ENCODE measurements around the gene PRKCA. TPM values are rescaled to one million over a fixed set of nuclear protein-coding genes. Genes with fewer than 3 reads are reported as not detected.

PRKCA gene
- total and polyA plus RNA-seq, 2 donors (not counting 3 experiments of a cell fraction or from before 2014, with no cell fraction given): 7.5 to 34.2 TPM

DNA sequence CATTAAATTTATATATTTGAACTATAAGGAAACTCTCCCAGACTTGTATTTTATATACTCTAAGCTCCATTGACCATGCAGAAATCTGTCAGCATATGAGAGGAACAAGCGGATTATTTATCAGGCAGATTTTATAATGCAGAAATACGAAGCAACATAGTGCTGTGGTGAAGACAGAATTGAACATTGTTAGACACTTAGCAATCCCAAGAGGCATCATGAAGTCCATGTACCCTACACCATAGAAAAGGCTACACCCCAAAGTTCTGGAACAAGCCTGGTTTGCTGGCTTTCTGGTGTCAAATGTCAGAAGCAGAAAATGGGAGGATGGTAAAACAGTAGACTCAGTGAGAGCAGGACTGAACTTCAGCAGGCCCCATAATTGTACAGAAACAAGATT lies 241.1 kb downstream of the PRKCA start:
- no peak overlapping the region for H3K4me3 ChIP-seq (replicated peaks in 1 of 3; ENCODE audit: insufficient read depth in 1 of 3, low read depth in 1 of 3, low read length in 3 of 3)
- no peaks in the 10 kb centered on the region for H3K9me3 ChIP-seq (replicated peaks; ENCODE audit: control insufficient read depth, insufficient read depth, low read length)
- no peak for DNase-seq (ENCODE audit: low read depth, low spot score)
- H3K27ac ChIP-seq (ENCODE audit: insufficient read depth, low read depth, low read length): peak overlapping the region; percentile 14
- no peak overlapping the region for H2AFZ ChIP-seq (ENCODE audit: low read depth, low read length)
- intact Hi-C loops (cut with micrococcal nuclease): no loop called here
- peak overlapping the region; percentile 73 for H3K4me2 ChIP-seq (ENCODE audit: insufficient read depth, low read length)
- H3K9ac ChIP-seq (replicated peaks; ENCODE audit: extremely low read depth, insufficient read depth, low read length): peak overlapping the region; percentile 3
- H4K20me1 ChIP-seq (replicated peaks; ENCODE audit: control insufficient read depth, extremely low read depth, insufficient read depth, low read length): no peaks in the 10 kb centered on the region
- CTCF ChIA-PET: interaction anchor here (0.9 to 1.4 kb wide), 3 partner anchors 9 to 130 kb away, joined by 3 to 4 read pairs (median 3); no protein-coding TSS in a partner anchor
- no peak for FAIRE-seq
- H3K27me3 ChIP-seq (ENCODE audit: control insufficient read depth in 2 of 2, insufficient read depth in 2 of 2, low read length in 2 of 2): no peaks in the 10 kb centered on the region
- peaks cover 34% of the 10 kb centered on the region for H3K4me1 ChIP-seq (ENCODE audit: control insufficient read depth, extremely low read depth, insufficient read depth, low read length)
- H3K9me1 ChIP-seq (replicated peaks; ENCODE audit: control insufficient read depth, extremely low read depth, insufficient read depth, low read length): no peaks in the 10 kb centered on the region
- POLR2A ChIA-PET: no interaction called here
- dilution Hi-C loops (cut with MboI; ENCODE audit: extremely low pct_ligation_motif_present, low sequenced_read_pairs): no loop called here
- TF ChIP-seq FOS (IDR thresholded peaks at IDR 0.05; ENCODE audit: borderline replicate concordance, insufficient read depth, low read length) (no peak), MYC (IDR thresholded peaks at IDR 0.05; ENCODE audit: low read depth, low read length) (no peak), JUN (IDR thresholded peaks at IDR 0.05; ENCODE audit: borderline replicate concordance, insufficient read depth, insufficient read length, low read depth) (no peak), GATA2 (IDR thresholded peaks at IDR 0.05; ENCODE audit: insufficient read depth, insufficient read length, low read depth, low read length) (no peak), MAX (IDR thresholded peaks at IDR 0.05; ENCODE audit: insufficient read depth, insufficient read length) (no peak), POLR2A (IDR thresholded peaks at IDR 0.05; ENCODE audit: low read depth, low read length) (no peak), POLR2AphosphoS5 (IDR thresholded peaks at IDR 0.05; ENCODE audit: insufficient read depth, low read depth, low read length) (no peak), EZH2 (IDR thresholded peaks at IDR 0.05; ENCODE audit: borderline replicate concordance, low read depth, low read length, severe bottlenecking) (no peak)
- TF ChIP-seq, protein P1, sequence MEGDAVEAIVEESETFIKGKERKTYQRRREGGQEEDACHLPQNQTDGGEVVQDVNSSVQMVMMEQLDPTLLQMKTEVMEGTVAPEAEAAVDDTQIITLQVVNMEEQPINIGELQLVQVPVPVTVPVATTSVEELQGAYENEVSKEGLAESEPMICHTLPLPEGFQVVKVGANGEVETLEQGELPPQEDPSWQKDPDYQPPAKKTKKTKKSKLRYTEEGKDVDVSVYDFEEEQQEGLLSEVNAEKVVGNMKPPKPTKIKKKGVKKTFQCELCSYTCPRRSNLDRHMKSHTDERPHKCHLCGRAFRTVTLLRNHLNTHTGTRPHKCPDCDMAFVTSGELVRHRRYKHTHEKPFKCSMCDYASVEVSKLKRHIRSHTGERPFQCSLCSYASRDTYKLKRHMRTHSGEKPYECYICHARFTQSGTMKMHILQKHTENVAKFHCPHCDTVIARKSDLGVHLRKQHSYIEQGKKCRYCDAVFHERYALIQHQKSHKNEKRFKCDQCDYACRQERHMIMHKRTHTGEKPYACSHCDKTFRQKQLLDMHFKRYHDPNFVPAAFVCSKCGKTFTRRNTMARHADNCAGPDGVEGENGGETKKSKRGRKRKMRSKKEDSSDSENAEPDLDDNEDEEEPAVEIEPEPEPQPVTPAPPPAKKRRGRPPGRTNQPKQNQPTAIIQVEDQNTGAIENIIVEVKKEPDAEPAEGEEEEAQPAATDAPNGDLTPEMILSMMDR (IDR thresholded peaks at IDR 0.05; ENCODE audit: extremely low read depth in 1 of 2, insufficient read depth in 1 of 2, low read depth in 1 of 2, low read length in 2 of 2): no peak
- no peaks in the 10 kb centered on the region for H3K36me3 ChIP-seq (ENCODE audit: control insufficient read depth in 2 of 2, extremely low read depth in 1 of 2, insufficient read depth in 2 of 2, low read length in 2 of 2)
- peaks cover 4% of the 10 kb centered on the region for H3K79me2 ChIP-seq (ENCODE audit: control insufficient read depth, insufficient read depth, low read length)
- BruUV-seq (replicated peaks): no TSS peak

All from endothelial cell of umbilical vein (primary cell).